ACHN (cell line): Measurements from ENCODE around the gene ARPIN.
"Not testable (repeated sequence)": the region's sequence is repeated elsewhere in the genome, so short reads cannot be mapped to it uniquely, and the experiment has no call there.

Source experiments
- DNase-seq: peaks from one replicate; pipeline ENCODE4 v3.0.0-alpha.2; 2015
- in situ Hi-C: cut with HindIII; loops from 2 replicates; pipeline ENCODE4 v1.10.0; 2017; ENCODE audit warnings: low sequenced_read_pairs, low pct_ligation_motif_present, low pct_unique_long_range_greater_than_20kb

ARPIN gene

DNA sequence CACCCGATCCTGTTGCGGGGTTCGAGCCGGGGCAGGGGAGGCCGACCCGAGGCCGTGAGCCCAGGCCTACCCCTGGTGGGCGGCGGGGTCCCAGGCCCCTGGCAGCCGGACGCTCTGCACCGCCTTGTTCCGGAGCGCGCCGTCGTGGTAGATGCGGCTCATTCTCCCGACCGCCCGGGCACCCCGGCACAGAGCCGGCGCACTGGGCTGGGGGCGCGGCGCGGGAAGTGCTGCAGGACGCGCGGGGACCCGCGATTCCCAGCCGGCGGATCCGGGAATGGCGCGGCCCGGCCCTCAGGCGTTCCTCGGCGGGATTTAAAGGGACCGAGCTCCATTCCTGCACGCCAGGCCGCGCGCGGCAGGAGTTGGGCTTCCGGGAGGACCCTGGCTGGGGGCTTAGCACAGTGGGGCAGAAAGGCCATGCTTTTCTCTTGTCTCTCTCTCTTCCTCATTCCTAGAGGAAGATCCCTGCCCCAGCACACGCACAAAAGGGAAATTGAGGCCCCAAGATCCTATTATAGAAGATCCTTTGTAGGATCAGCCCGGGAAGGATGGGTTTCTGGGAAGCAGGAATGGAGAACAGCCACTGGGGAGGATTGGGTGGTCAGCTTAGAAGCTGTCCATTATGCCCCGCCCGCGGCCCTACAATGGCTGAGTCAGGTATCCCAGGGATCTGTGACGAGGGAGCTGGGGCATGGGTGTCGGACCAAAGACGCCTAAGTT, at the start of gene ARPIN:
TSS of gene ARPIN (minus strand) at position 279 of the 723 bp plus-strand sequence. CDS start at position 162, 117 bp downstream.
- in situ Hi-C loops: no loop called here
- DNase-seq: peak; percentile 47

GRCh38 chr15:89958107-89958805, 45.5 kb upstream of the ARPIN start:
- in situ Hi-C loops: no loop called here
- no peak for DNase-seq

DNA sequence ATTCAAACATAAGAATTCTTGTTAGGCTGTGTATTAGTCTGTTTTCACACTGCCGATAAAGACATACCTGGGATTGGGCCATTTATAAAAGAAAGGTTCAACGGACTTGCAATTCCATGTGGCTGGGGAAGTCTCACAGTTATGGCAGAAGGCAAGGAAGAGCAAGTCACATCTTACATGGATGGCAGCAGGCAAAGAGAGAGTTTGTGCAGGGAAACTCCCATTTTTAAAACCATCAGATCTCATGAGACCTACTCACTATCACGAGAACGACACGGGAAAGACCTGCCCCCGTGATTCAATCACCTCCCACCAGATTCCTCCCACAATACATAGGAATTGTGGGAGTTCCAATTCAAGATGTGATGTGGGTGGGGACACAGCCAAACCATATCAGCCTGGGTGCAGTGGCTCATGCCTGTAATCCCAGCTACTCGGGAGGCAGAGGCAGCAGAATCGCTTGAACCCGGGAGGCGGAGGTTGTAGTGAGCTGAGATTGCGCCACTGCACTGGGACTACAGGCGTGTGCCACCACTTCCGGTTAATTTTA, 42.8 kb upstream of the ARPIN start:
- in situ Hi-C loops, DNase-seq: not testable (repeated sequence)

DNA sequence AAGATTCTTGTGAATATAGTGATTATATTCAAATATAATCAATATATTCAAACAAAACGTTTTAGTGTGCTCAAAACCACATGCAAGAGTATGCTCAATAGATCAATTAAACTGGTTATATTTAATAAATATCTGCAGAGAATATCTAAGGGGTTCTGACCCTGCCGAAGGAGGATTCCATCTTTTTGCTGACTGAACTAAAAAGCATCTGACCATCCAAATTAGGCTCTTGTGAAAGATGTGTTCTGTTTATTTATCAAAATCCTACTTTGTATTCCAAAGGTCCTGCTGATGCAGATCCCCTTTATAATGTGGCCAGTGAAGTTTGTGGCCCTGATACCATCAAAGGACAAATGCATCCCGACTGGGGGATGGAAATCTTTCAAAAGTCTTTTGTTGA, 41.8 kb upstream of the ARPIN start:
- in situ Hi-C loops: no loop called here
- no peak for DNase-seq

- in situ Hi-C loops: no loop called here
Observed at GRCh38 chr15:89948796-89949195, 36.0 kb upstream of the ARPIN start.

DNA sequence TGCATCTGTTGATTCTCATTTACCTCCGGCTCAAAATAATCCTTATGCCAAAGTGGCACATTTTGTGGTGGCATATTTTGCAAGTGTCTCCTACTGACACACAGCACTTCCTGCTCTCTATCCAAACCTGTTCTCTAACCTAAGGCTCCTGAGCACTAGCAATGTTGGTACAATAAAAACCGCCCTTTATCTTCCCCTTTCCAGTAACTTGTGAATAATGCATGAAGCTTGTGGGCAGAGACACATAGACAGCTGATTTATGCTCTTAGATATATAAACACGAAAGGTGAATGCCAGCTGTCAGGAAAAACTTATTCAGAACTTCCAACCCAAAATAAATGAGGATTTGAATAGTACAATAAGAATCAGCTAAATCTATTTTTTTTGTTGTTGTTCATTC, 34.6 kb upstream of the ARPIN start:
- in situ Hi-C loops: no loop called here
- DNase-seq: no peak

More at GRCh38 chr15:89948796-89949195, 36.0 kb upstream of the ARPIN start:
- DNase-seq: no peak

DNA sequence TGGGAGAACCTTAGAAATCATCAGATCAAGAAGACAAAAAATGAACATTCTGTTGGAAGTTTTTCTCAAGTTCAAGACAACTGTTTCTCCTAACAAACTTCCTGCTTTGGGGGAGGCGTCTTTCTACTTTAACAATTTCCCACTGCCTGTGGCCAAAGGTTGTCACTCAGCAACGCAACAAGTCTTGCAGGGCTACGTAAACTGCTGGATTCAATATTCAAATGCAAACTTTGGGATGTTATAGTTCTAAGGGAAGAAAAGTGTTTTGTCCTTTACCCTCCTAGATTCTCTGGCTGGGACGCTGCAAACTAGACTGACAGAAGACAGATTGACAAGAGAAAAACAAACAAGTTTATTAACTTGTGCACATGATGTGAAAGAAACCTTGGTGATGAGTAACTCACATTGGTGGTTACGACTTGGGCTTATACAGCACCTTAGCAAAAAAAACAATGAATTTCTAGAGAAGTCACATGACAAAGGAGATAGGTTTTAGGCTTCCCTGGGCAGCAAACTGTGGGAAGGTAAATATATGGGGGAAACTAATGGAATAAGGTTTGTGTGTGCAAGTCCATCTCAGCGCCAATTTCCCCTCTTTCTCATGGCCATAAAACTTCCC, 34.0 kb upstream of the ARPIN start:
- DNase-seq: no peak
- in situ Hi-C loops: no loop called here

DNA sequence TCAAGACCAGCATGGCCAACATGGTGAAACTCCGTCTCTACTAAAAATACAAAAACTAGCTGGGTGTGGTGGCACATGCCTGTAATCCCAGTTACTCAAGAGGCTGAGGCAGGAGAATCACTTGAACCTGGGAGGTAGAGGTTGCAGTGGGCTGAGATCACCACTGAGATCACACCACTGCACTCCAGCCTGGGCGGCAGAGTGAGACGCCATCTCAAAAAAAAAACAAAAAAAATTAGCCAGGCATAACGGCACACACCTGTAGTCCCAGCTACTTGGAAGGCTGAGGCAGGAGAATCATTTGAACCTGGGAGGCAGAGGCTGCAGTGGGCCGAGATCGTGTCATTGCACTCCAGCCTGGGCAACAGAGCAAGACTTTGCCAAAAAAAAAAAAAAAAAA, 31.0 kb upstream of the ARPIN start:
- in situ Hi-C loops: not testable (repeated sequence)

GRCh38 chr15:89939910-89940309, 27.2 kb upstream of the ARPIN start:
- in situ Hi-C loops: no loop called here

More for the DNA sequence above, 31.0 kb upstream of the ARPIN start:
- not testable (repeated sequence) for DNase-seq

DNA sequence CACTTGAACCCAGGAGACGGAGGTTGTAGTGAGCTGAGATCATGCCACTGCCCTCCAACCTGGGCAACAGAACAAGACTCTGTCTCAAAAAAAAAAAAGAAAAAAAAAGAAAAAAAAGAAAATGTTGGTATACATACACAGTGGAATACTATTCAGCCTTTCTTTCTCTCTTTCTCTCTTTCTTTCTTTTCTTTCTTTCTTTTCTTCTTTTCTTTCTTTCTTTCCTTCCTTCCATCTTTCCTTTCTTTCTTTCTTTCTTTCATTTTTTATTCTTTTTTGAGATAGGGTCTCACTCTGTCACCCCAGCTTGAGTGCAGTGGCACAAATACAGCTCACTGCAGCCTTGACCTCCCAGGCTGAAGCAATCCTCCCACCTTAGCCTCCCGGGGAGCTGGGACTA, 26.6 kb upstream of the ARPIN start:
- DNase-seq, in situ Hi-C loops: not testable (repeated sequence)

More at GRCh38 chr15:89939910-89940309, 27.2 kb upstream of the ARPIN start:
- no peak for DNase-seq

DNA sequence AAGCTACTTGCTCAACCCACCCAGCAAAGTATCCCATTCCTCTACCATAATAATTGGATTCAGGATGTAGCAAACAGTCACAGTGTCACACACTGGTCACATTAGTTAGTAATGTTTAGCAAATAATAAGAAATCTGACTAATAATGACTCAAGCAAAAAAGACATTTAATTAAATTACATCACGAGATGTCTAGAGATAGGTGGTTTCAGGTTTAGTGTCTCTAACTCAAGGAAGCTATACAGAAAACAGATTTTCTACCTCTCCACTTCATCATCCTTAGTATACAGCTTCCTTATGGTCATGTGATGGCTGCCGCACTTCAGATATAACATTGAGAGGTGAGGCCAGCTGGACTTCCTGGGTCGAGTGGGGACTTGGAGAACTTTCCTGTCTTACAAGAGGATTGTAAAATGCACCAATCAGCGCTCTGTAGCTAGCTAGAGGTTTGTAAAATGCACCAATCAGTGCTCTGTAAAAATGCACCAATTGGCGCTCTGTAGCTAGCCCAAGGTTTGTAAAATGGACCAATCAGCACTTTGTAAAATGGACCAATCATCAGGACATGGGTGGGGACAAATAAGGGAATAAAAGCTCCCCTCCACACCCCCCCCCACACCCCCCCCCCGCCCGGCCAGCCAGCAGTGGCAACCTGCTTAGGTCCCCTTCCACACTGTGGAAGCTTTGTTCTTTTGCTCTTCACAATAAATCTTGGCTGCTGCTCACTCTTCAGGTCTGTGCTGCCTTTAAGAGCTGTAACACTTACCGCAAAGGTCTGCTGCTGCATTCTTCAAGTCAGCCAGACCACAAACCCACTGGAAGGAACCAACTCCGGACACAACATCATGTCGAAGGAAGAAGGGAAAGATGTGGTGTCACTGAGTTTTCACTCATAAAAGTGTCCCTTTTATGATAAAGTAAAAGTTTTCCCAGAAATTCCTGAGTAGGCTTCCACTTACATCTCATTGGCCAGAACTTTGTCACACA, 24.9 kb upstream of the ARPIN start:
- in situ Hi-C loops: no loop called here
- no peak for DNase-seq

GRCh38 chr15:89936786-89937265, 24.1 kb upstream of the ARPIN start:
- in situ Hi-C loops: no loop called here
- no peak for DNase-seq

DNA sequence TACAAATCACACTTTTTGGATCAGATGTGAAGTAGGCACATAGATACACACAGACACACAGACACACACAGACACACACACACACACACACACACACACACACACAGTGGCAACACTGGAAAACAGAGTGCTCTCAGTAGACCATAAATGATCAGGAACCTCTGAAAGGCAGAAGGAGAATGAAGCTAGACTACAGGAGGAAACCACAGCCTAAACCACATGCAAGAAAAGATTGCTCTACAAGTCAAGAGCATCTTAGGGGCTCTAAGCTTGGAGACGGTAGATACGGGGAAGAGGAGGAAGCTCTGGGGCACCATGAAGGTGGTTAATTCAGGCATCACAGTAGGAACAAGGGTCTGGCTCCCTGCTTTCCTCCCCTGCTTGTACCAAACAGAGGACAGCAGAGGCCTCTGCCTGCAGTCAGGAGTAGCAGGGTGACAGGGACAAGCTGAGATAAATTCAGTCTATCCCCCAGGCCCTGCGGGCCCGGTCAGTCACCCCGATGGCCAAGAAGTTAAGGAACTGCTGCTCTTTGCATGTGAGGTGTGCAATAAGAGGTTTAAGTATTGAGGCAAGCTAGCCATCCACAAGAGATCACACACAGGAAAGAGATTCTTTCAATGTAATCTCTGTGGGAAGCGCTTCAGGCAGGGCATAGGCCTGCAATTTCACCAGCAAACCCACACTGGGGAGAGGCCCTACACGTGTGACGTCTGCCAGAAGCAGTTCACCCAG, 23.5 kb upstream of the ARPIN start:
- no peak for DNase-seq
- in situ Hi-C loops: no loop called here

- in situ Hi-C loops: no loop called here
- no peak for DNase-seq
Observed at GRCh38 chr15:89932880-89933279, 20.1 kb upstream of the ARPIN start.

- in situ Hi-C loops: no loop called here
- no peak for DNase-seq
Observed at GRCh38 chr15:89928421-89928820, 15.7 kb upstream of the ARPIN start.

DNA sequence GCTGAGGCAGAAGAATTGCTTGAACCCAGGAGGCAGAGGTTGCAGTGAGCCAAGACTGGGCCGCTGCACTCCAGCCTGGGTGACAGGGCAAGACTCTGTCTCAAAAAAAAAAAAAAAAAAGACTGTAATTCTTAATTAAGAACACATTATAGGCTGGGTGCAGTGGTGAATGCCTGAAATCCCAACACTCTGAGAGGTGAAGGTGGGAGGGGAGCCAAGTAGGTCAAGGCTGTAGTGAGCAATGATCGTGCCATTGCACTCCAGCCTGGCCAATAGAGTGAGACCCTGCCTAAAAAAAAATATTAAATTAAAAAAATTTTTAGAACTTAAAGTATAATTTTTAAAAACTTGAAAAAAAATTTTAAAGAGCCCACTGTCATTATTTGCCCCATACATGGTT, 13.4 kb upstream of the ARPIN start:
- in situ Hi-C loops: no loop called here
- DNase-seq: no peak

DNA sequence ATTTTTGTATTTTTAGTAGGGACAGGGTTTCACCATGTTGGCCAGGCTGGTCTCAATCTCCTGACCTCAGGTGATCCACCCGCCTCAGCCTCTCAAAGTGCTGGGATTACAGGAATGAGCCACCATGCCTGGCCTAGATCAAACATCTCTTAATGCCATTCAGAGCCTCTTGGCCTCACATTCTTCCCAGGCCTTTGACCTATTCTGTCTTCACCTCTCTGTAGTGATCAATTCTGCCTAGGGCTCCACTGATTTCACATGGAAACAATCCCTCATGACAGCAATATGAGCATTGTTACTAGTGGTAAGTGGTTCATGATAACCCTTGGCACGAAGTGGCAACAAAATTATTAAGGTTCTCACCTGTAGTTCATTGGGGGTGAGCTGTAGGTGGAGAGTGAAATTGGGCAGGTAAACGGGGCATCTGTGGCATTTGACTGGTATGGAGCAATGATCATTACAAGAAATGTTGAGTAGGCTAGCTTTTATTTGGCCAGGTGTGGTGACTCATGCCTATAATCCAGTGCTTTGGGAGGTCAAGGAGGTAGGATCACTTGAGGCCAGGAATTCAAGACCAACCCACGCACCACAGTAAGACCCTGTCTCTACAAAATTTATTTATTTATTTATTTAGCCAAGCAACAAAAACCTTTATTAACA, 4.8 kb upstream of the ARPIN start:
- no peak for DNase-seq
- in situ Hi-C loops: no loop called here
